Mesodermal cell (in vitro differentiated cells): Measurements from ENCODE around the gene DLGAP4.
A peak's percentile ranks its signal among the peaks of the same experiment; 100 is the strongest.
"Not testable (repeated sequence)": the region's sequence is repeated elsewhere in the genome, so short reads cannot be mapped to it uniquely, and the experiment has no call there.

Experiments used
- H3K27ac ChIP-seq: 2 replicates; pipeline ENCODE4 v1.7.0; 2013; ENCODE audit warnings: mild to moderate bottlenecking, low read depth, low read length, moderate library complexity; ENCODE audit not compliant: severe bottlenecking
- H3K36me3 ChIP-seq: 2 replicates; pipeline ENCODE4 v1.7.1; 2013; ENCODE audit warnings: mild to moderate bottlenecking, low read length, moderate library complexity; ENCODE audit not compliant: control insufficient read depth, insufficient read depth
- H3K4me1 ChIP-seq: one replicate; pipeline ENCODE4 v1.7.1; 2013; ENCODE audit warnings: mild to moderate bottlenecking, low read length; ENCODE audit not compliant: insufficient read depth, control insufficient read depth, poor library complexity, severe bottlenecking
- H3K4me3 ChIP-seq: 2 replicates; pipeline ENCODE4 v1.7.0; 2013; ENCODE audit warnings: low read length, control low read depth, mild to moderate bottlenecking; ENCODE audit not compliant: insufficient read depth, poor library complexity, severe bottlenecking; ENCODE audit errors: extremely low read depth
- H3K9me3 ChIP-seq: 2 replicates; pipeline ENCODE4 v1.7.1; 2013; ENCODE audit warnings: mild to moderate bottlenecking, low read length, moderate library complexity; ENCODE audit not compliant: control insufficient read depth
- WGBS, 2 experiments: methylation state at CpG; one replicate each; pipeline ENCODE4 v1.1.5; 2013; ENCODE audit warnings: missing lambda C conversion rate in 2 of 2; ENCODE audit not compliant: insufficient coverage in 2 of 2; 5-methylcytosine and 5-hydroxymethylcytosine counted together

Gene DLGAP4

DNA sequence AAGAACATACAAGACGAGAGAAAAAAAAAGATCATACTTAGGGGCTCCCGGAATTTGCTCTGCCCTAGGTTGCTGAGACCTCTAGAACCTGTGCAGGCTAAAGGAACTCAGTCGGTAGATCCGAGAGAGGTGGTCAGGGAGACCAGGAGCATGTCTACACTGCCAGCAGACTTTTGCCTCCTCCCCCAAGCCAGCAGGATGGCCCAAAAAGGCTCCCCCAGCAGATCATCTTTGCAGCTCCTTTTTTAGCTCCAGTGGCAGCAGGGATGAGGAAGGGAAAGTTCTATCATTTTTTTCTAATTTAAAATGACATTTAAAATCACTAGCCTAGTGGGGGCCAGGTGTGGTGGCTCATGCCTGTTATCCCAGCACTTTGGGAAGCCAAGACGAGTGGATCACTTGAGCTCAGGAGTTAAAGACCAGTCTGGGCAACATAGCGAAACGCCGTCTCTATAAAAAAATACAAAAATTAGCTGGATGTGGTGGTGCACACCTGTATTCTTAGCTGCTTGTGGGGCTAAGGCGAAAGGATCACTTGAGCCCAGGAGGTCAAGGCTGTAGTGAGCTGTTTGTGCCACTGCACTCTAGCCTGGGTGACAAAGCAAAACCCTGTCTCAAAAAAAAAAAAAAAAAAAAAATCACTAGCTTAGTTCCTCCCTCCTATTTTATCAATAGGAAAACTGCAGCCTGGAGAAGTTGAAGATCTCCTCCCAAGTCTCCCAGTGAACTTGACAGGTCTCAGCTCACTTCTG, 165.9 kb downstream of the DLGAP4 start:
- Histone ChIP-seq H3K4me1 (peaks cover 80% of the 10 kb centered on the region), H3K9me3 (no peaks in the 10 kb centered on the region), H3K36me3 (peaks cover 74% of the 10 kb centered on the region), H3K4me3 (no peak overlapping the region), H3K27ac (peak overlapping the region; percentile 24)
- 91 to 96% methylated on average over 6 to 7 of the region's 9 CpGs for WGBS, 2 experiments

DNA sequence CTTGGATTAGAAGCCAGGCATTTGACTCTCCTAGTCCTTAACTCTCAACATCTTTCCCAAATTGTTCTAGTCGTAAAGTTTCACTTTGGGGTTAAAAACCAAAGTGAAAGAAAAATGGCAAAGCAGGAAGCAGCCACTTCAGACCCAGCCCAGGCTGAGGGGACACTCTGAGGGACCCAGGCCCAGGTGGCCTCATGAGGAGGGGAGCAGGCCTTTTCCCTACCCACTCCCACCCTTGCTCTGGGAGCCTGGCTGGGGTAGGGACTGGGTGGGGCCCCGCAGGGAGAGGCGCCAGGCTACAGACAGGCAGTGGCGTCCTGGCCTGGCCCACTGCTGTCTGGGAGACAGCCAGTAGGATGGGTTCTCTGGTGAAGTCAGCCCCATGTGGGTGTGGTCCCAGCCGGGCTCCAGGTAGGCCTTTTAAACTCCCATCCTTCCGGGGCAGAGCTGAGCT, 166.5 kb downstream of the DLGAP4 start:
- Histone ChIP-seq H3K27ac (no peak overlapping the region), H3K4me1 (peaks cover 74% of the 10 kb centered on the region), H3K4me3 (no peak overlapping the region), H3K36me3 (peaks cover 80% of the 10 kb centered on the region), H3K9me3 (no peaks in the 10 kb centered on the region)
- 48 to 51% methylated on average over 5 to 6 of the region's 6 CpGs for WGBS, 2 experiments

DNA sequence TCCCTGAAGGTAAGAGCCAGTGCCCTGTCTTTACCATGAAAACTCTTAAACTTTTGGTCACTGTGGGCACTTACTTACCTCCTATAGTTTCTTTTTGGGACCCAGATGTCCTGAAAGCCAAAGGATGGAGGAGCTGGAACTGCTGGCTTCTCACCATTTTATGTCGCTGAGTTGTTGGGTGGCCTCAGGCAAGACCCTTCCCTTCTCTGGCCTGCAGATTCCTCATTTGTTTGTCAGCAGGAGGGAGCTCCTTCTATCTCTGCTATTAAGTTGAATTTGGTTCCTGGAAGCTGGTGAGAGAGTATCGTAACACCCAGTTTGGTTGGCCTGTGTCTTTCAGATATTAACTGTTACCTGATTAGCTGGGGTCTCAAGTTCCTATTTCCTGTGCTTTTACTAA, 167.0 kb downstream of the DLGAP4 start:
- Histone ChIP-seq H3K36me3 (peaks cover 81% of the 10 kb centered on the region), H3K9me3 (no peaks in the 10 kb centered on the region), H3K4me1 (peaks cover 69% of the 10 kb centered on the region), H3K4me3 (no peak overlapping the region), H3K27ac (no peak overlapping the region)
- WGBS, 2 experiments, result 60 to 92% methylated on average over 1 to 2 of the region's 2 CpGs

- H3K4me1 ChIP-seq, result peaks cover 63% of the 10 kb centered on the region
- H3K27ac ChIP-seq, result no peak overlapping the region
- peaks cover 84% of the 10 kb centered on the region for H3K36me3 ChIP-seq
- no CpG with 5 or more reads among the region's 1 CpG for WGBS, 2 experiments
- H3K4me3 ChIP-seq, result no peak overlapping the region
- no peaks in the 10 kb centered on the region for H3K9me3 ChIP-seq
Measured at GRCh38 chr20:36474563-36474962, 168.4 kb downstream of the DLGAP4 start.

DNA sequence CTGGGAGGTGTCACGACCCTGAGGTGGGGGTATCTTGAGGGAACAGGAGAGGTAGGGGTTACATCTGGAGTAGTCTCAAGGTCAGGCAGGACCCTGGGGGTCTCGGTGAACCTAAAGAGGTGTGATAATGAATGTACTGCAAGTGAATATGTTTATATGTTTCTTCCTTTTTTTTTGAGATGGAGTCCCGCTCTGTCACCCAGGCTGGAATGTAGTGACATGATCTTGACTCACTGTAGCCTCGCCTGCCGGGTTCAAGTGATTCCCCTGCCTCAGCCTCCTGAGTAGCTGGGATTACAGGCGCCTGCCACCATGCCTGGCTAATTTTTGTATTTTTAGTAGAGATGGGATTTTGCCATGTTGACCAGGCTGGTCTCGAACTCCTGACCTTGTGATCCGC, 168.9 kb downstream of the DLGAP4 start:
- peaks cover 85% of the 10 kb centered on the region for H3K36me3 ChIP-seq
- 86 to 100% methylated on average over 4 to 6 of the region's 8 CpGs for WGBS, 2 experiments
- H3K4me3 ChIP-seq, H3K9me3 ChIP-seq, H3K27ac ChIP-seq: not testable (repeated sequence)
- H3K4me1 ChIP-seq, result peaks cover 61% of the 10 kb centered on the region

DNA sequence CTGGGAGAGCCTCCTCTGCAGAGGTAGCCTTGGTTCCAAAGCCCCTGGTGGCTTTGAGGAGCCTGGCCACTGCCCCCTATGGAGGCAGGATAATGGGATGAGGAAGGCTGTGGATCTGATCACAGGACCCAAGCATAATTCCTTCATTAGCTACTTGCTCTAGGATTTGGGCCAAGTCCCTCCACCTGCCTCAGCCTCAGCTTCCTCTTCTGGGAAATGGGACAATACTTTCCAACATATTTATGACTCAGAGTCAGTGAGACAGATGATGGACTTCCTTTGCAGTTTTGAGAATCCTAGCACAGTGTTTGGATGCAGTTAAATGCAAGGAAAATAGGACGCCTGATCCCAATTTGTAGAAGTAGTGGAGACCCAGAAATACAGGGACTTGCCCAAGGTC, 171.3 kb downstream of the DLGAP4 start:
- 100% methylated on average over 1 of the region's 1 CpG for WGBS, 2 experiments
- no peak overlapping the region for H3K4me3 ChIP-seq

DNA sequence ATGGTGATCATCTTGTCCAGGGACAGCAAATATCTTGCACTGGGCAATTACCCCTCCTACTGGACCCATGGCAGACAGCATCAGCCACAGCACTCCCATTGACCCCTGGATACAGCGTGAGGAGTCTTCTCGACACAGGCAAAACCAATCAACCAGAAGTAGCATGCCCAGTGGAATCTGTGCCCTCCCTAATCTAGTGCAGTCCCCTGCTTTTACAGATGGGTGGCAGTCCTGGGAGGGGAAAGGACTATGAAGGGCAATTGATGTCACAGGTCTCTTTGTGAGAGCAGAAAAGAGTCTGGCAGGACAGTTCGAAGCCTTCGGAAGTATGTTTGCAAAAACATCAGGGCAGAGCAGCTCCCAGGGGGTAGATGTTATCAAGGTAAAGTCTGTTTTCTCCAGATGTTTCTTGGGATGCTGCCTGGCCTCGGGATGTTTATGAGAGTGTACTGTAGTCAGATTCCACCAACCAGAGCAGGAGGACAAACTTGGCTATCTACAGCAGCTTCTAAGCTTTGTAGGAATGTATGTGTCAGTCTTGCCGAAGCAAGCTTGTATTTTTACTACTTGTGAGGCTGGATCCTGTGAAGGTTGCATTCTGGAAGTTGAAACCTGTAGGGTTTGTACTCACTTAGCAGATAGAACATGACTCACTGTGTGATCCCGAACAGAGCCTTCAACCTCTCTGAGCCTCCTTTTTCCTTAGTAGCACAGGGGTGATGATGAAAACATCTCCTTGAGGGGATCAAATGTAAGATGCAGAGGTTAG, 172.2 kb downstream of the DLGAP4 start:
- 83 to 86% methylated on average over 7 of the region's 7 CpGs for WGBS, 2 experiments
- H3K9me3 ChIP-seq, result no peaks in the 10 kb centered on the region
- peaks cover 88% of the 10 kb centered on the region for H3K36me3 ChIP-seq
- no peak overlapping the region for H3K27ac ChIP-seq
- no peak overlapping the region for H3K4me3 ChIP-seq
- peaks cover 43% of the 10 kb centered on the region for H3K4me1 ChIP-seq

More for the DNA sequence above, 171.3 kb downstream of the DLGAP4 start:
- peaks cover 92% of the 10 kb centered on the region for H3K36me3 ChIP-seq
- H3K27ac ChIP-seq, result no peak overlapping the region
- no peaks in the 10 kb centered on the region for H3K9me3 ChIP-seq
- H3K4me1 ChIP-seq, result peaks cover 45% of the 10 kb centered on the region

GRCh38 chr20:36479938-36480337, 173.8 kb downstream of the DLGAP4 start:
- peaks cover 43% of the 10 kb centered on the region for H3K4me1 ChIP-seq
- H3K36me3 ChIP-seq, result peaks cover 85% of the 10 kb centered on the region
- WGBS, 2 experiments, result 100% methylated on average over 1 to 2 of the region's 2 CpGs

GRCh38 chr20:36480456-36481048, 174.4 kb downstream of the DLGAP4 start:
- no peaks in the 10 kb centered on the region for H3K9me3 ChIP-seq
- no peak overlapping the region for H3K4me3 ChIP-seq
- peaks cover 44% of the 10 kb centered on the region for H3K4me1 ChIP-seq
- H3K27ac ChIP-seq, result no peak overlapping the region
- H3K36me3 ChIP-seq, result peaks cover 87% of the 10 kb centered on the region
- 87 to 97% methylated on average over 5 of the region's 5 CpGs for WGBS, 2 experiments

More at GRCh38 chr20:36479938-36480337, 173.8 kb downstream of the DLGAP4 start:
- Histone ChIP-seq H3K4me3 (no peak overlapping the region), H3K27ac (no peak overlapping the region), H3K9me3 (no peaks in the 10 kb centered on the region)

DNA sequence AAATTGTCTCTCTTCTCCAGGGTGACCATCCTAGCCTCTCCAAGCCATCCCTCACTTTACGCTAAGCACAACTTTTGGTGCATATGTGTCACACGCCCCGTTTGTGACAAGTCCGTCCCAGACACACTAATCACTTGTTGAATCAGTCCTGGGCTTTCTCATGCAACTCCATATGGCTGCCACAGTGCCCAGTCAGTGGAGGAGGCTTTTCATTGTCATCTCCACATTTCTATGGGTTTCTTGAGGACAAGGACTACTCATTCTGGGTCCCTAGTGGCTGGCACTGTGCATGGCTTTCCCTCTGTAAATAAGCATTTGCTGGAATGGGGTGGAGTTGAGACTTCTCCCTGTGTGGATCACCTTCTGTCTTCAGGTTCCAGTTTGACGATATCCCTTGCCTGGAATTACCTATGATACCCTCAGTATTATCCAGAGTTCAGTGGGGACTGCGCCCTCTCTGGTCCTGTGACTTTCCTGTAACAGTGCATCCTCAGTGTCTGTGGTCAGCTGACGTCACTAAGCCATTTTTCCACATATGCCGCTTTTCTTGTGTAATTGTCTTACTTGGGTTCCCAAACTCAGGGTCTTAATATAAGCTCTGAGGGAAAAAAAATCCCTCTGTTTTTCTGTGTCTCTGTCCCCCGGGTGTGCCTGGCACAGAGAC, 175.4 kb downstream of the DLGAP4 start:
- 97 to 99% methylated on average over 9 of the region's 9 CpGs for WGBS, 2 experiments
- H3K4me1 ChIP-seq, result peaks cover 44% of the 10 kb centered on the region

More for the DNA sequence above, 175.4 kb downstream of the DLGAP4 start:
- Histone ChIP-seq H3K4me3 (no peak overlapping the region), H3K36me3 (peaks cover 85% of the 10 kb centered on the region), H3K27ac (no peak overlapping the region), H3K9me3 (no peaks in the 10 kb centered on the region)
